Purkinje cell (primary cell): ENCODE data around the gene NOSTRIN. TPM values are rescaled to one million over a fixed set of nuclear protein-coding genes. Genes with fewer than 3 reads are reported as not detected.

Experiments used
- polyA plus RNA-seq: library from polyadenylated mRNA; unstranded; fragments of >200 nt; fragmentation: Nextera tagmentation; gene quantifications from 2 replicates; pipeline ENCODE4 v1.2.1, GENCODE V29; 2014

NOSTRIN gene
- 1.6 and 7.5 TPM in 2 replicates for polyA plus RNA-seq

GRCh38 chr2:168801961-168802858, at the start of gene NOSTRIN:
Gene NOSTRIN, plus strand, starts transcription at chr2:168802637. Its CDS starts 10 bp downstream, at chr2:168802647.

GRCh38 chr2:168890006-168890782, 87.8 kb downstream of the NOSTRIN start, which contains the start of gene SPC25:
Gene SPC25, minus strand, starts transcription at chr2:168890430. Its CDS starts 911 bp downstream, at chr2:168889519.

GRCh38 chr2:168901003-168901402, 98.6 kb downstream of the NOSTRIN start, which contains the start of gene G6PC2:
Gene G6PC2, plus strand, starts transcription at chr2:168901291. Its CDS starts 41 bp downstream, at chr2:168901332.

Other genes starting within 250 kb of the NOSTRIN start
- gene SPC25, start 87.8 kb downstream of the NOSTRIN start, polyA plus RNA-seq, result 3.7 and 7.0 TPM in 2 replicates
- not detected in 2 replicates for gene G6PC2, start 98.7 kb downstream of the NOSTRIN start, polyA plus RNA-seq
- 0.03 TPM in 1 of 2 replicates, not detected in the other for gene ABCB11, start 228.7 kb downstream of the NOSTRIN start, polyA plus RNA-seq